Endothelial cell of umbilical vein (primary cell): Measurements from ENCODE around the gene PIP5K1A. TPM values are rescaled to one million over a fixed set of nuclear protein-coding genes. Genes with fewer than 3 reads are reported as not detected.
A peak's percentile ranks its signal among the peaks of the same experiment; 100 is the strongest.

ENCODE experiments used
- BruUV-seq: library from RNA; stranded (reverse); fragments of 400-500 nt; replicated peaks from 2 replicates; lab custom pipeline; 2021; lab: Mats Ljungman, UMichigan
- CTCF ChIA-PET: fragments of 300-600, 350-600 bp; sonication (Branson Sonifier 250); formaldehyde crosslinking; loops from one replicate; lab custom pipeline; 2021; ENCODE audit warnings: antibody characterized with exemption, inconsistent platforms; lab: Charles Lee
- POLR2A ChIA-PET: fragments of 300-600, 350-600 bp; sonication (Branson Sonifier 250); formaldehyde crosslinking; loops from one replicate; lab custom pipeline; 2021; ENCODE audit warnings: antibody characterized with exemption, inconsistent platforms; lab: Charles Lee
- DNase-seq: peaks from one replicate; pipeline ENCODE4 v3.0.0-alpha.2; 2011; ENCODE audit warnings: low read depth, low spot score
- FAIRE-seq: peaks from 2 replicates; lab custom pipeline; 2011; peaks lifted over from hg19 to GRCh38; lab: Jason Lieb, UNC
- H2AFZ ChIP-seq: 2 replicates; pipeline ENCODE4 v1.6.0; 2012; ENCODE audit warnings: low read depth, low read length, control low read depth, inconsistent platforms
- H3K27ac ChIP-seq: 2 replicates; pipeline ENCODE4 v1.5.1; 2011; ENCODE audit warnings: low read depth, mild to moderate bottlenecking, control low read depth, low read length, moderate library complexity; ENCODE audit not compliant: insufficient read depth
- H3K27me3 ChIP-seq, 2 experiments: 2 replicates each; pipeline versions ENCODE4 v1.6.0 to v1.6.1; 2011; ENCODE audit warnings: low read length in 2 of 2, mixed read lengths in 1 of 2; ENCODE audit not compliant: control insufficient read depth in 2 of 2, insufficient read depth in 2 of 2
- H3K36me3 ChIP-seq, 2 experiments: 2 replicates in 1 of 2; 3 replicates in 1 of 2; pipeline ENCODE4 v1.5.1; 2011; ENCODE audit warnings: low read length in 2 of 2, mild to moderate bottlenecking in 1 of 2, moderate library complexity in 1 of 2; ENCODE audit not compliant: control insufficient read depth in 2 of 2, insufficient read depth in 2 of 2; ENCODE audit errors: extremely low read depth in 1 of 2
- H3K4me1 ChIP-seq: 3 replicates; pipeline ENCODE4 v1.5.1; 2011; ENCODE audit warnings: mild to moderate bottlenecking, low read length; ENCODE audit not compliant: control insufficient read depth, insufficient read depth; ENCODE audit errors: extremely low read depth
- H3K4me2 ChIP-seq: 2 replicates; pipeline ENCODE4 v1.6.1; 2011; ENCODE audit warnings: low read length, control low read depth, mixed read lengths; ENCODE audit not compliant: insufficient read depth
- H3K4me3 ChIP-seq, 3 experiments: fragments of 200-600 bp in 1 of 3; sonication (generic), shearing (Covaris generic) in 1 of 3; replicated peaks in 1 of 3; 2 replicates each; pipeline ENCODE4 v1.5.1; 2011 to 2016; ENCODE audit warnings: control low read depth in 3 of 3, low read length in 3 of 3, mild to moderate bottlenecking in 2 of 3, inconsistent platforms in 1 of 3, low read depth in 1 of 3, moderate library complexity in 1 of 3; ENCODE audit not compliant: insufficient read depth in 1 of 3
- H3K79me2 ChIP-seq: 2 replicates; pipeline ENCODE4 v1.6.0; 2012; ENCODE audit warnings: low read length, inconsistent platforms; ENCODE audit not compliant: control insufficient read depth, insufficient read depth
- H3K9ac ChIP-seq: replicated peaks from 2 replicates; pipeline ENCODE3; 2011; ENCODE audit warnings: low read length, control low read depth; ENCODE audit not compliant: insufficient read depth; ENCODE audit errors: extremely low read depth
- H3K9me1 ChIP-seq: replicated peaks from 3 replicates; pipeline ENCODE4 v1.6.0; 2011; ENCODE audit warnings: mild to moderate bottlenecking, low read length; ENCODE audit not compliant: control insufficient read depth, insufficient read depth; ENCODE audit errors: extremely low read depth
- H3K9me3 ChIP-seq: replicated peaks from 2 replicates; pipeline ENCODE4 v1.5.1; 2012; ENCODE audit warnings: low read length, inconsistent platforms; ENCODE audit not compliant: control insufficient read depth, insufficient read depth
- H4K20me1 ChIP-seq: replicated peaks from 2 replicates; pipeline ENCODE3; 2011; ENCODE audit warnings: mild to moderate bottlenecking, low read length; ENCODE audit not compliant: control insufficient read depth, insufficient read depth; ENCODE audit errors: extremely low read depth
- FOS ChIP-seq: IDR thresholded peaks from 2 replicates; pipeline ENCODE4 v1.6.1; 2011; ENCODE audit warnings: mild to moderate bottlenecking, low read length, moderate library complexity, borderline replicate concordance; ENCODE audit not compliant: insufficient read depth
- GATA2 ChIP-seq: IDR thresholded peaks from 2 replicates; pipeline ENCODE4 v1.7.0; 2011; ENCODE audit warnings: low read depth, mild to moderate bottlenecking, moderate library complexity, mixed read lengths, low read length; ENCODE audit not compliant: insufficient read length, insufficient read depth
- JUN ChIP-seq: IDR thresholded peaks from 2 replicates; pipeline ENCODE4 v1.6.1; 2011; ENCODE audit warnings: borderline replicate concordance, low read depth; ENCODE audit not compliant: insufficient read length, insufficient read depth
- MYC ChIP-seq: IDR thresholded peaks from one replicate; pipeline ENCODE4 v1.6.1; 2011; ENCODE audit warnings: mild to moderate bottlenecking, low read depth, low read length
- POLR2A ChIP-seq: IDR thresholded peaks from 2 replicates; pipeline ENCODE4 v1.6.1; 2012; ENCODE audit warnings: low read depth, mild to moderate bottlenecking, control low read depth, low read length
- POLR2AphosphoS5 ChIP-seq: IDR thresholded peaks from 2 replicates; pipeline ENCODE4 v1.6.1; 2012; ENCODE audit warnings: low read depth, mild to moderate bottlenecking, control low read depth, low read length, moderate library complexity; ENCODE audit not compliant: insufficient read depth
- dilution Hi-C: fragments of 300-500 bp; cut with MboI; formaldehyde crosslinking; loops from one replicate; pipeline ENCODE4 v1.15.0; 2019; ENCODE audit warnings: low sequenced_read_pairs; ENCODE audit not compliant: extremely low pct_ligation_motif_present
- intact Hi-C: fragments of 100-400 bp; cut with micrococcal nuclease; formaldehyde crosslinking; loops from one replicate; pipeline ENCODE4 v1.10.0; 2022
- polyA plus RNA-seq, 4 experiments: library from polyadenylated mRNA; depleted of rRNA in 3 of 4; stranded (reverse) in 3 of 4; unstranded in 1 of 4; fragments of >200 nt; gene quantifications; 2 replicates each; pipeline versions ENCODE4 v1.2.1 to v1.2.3, GENCODE V29; 2011 to 2012; ENCODE audit warnings: missing spikeins in 1 of 4
- total RNA-seq: library from RNA; stranded (reverse); gene quantifications from 2 replicates; pipeline ENCODE4 v1.2.3, GENCODE V29; 2021
- TF ChIP-seq, protein P1 (sequence below): IDR thresholded peaks from 2 replicates; pipeline ENCODE4 v1.6.1; 2011; ENCODE audit not compliant: insufficient read depth, insufficient read length

PIP5K1A gene
- total and polyA plus RNA-seq, 2 donors (not counting 3 experiments of a cell fraction or from before 2014, with no cell fraction given): 72.1 to 79.3 TPM

DNA sequence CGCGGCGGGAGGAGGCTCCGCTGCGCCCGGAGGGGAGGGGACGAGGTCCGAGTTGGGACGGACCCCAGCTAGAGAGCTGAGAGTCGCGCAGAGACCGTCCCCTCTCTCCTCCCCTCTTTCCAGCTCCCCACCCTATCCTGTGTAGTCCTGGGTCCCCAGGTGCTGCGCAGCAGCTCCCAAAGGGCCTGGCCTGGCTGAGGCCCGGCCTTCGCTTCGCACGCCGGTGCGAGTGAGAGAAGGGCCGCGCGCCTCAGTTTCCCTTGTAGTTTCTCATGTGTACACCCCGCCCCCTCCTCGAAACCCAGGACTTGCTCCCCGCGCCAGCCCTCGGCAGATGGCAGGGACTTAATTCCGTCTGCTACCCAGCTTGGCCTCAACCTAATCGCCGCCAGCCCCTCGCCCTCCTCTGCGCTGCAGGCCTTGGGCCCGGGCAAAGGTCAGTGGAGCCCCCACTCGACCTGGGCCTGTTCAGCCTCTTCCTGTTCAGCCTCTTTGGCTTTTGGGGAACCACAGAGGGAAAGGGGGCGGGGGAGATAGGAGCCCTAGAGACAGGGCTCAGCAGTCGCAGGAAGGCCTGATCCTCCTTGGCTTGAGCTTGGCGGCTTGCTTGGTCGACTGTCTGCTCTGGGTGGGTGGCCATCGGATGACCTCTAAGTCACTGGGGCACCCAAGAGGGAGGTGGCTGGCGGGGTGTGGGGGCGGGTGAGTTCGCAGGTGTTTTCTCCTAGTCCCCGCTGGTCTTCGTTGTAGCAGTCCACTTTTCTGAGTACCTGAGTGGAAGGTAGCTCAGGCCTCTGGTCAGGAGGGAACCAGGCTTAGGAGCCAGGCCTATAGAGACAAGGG, 84.8 kb downstream of the PIP5K1A start:
- H3K9me3 ChIP-seq: no peaks in the 10 kb centered on the region
- FAIRE-seq: no peak
- H3K9ac ChIP-seq: peak overlapping the region; percentile 82
- peak; percentile 15 for DNase-seq
- H3K4me2 ChIP-seq: peak overlapping the region; percentile 44
- TF ChIP-seq MYC (no peak), POLR2A (no peak), GATA2 (no peak), JUN (no peak), FOS (no peak), POLR2AphosphoS5 (no peak)
- TF ChIP-seq, protein P1, sequence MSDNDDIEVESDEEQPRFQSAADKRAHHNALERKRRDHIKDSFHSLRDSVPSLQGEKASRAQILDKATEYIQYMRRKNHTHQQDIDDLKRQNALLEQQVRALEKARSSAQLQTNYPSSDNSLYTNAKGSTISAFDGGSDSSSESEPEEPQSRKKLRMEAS: no peak
- H3K79me2 ChIP-seq: peaks cover 8% of the 10 kb centered on the region
- peaks cover 0 to 24% of the 10 kb centered on the region in 2 experiments for H3K36me3 ChIP-seq
- dilution Hi-C loops: no loop called here
- H3K27ac ChIP-seq: peak overlapping the region; percentile 81
- H3K4me3 ChIP-seq: peak overlapping the region; percentile 64 to 89 (median 69)
- POLR2A ChIA-PET: interaction anchor here (0.6 to 0.7 kb wide), 2 partner anchors 27 to 91 kb away, joined by 6 to 8 read pairs; no protein-coding TSS in a partner anchor
- peak overlapping the region; percentile 10 for H2AFZ ChIP-seq
- intact Hi-C loops: no loop called here
- H3K4me1 ChIP-seq: peaks cover 9% of the 10 kb centered on the region
- CTCF ChIA-PET: interaction anchor here (0.9 to 4.1 kb wide), 5 partner anchors 18 to 183 kb away, joined by 3 to 26 read pairs (median 7); no protein-coding TSS in a partner anchor
- no peaks in the 10 kb centered on the region for H3K27me3 ChIP-seq
- H4K20me1 ChIP-seq: no peaks in the 10 kb centered on the region
- H3K9me1 ChIP-seq: no peaks in the 10 kb centered on the region
- no TSS peak for BruUV-seq
